ENCODE data around the gene SLC9B1.
"Not testable (repeated sequence)": the region's sequence is repeated elsewhere in the genome, so short reads cannot be mapped to it uniquely, and the experiment has no call there.

GRCh38 chr4:102877477-102878106, 141.9 kb downstream of the SLC9B1 start:
- not testable (repeated sequence) for TF ChIP-seq CTCF, POLR2A (IDR thresholded peaks at IDR 0.05)

All from body of pancreas (tissue), 4 donors.